K562 (cell line): ENCODE results near the gene MYH11. TPM values are rescaled to one million over a fixed set of nuclear protein-coding genes. Genes with fewer than 3 reads are reported as not detected.
A peak's percentile ranks its signal among the peaks of the same experiment; 100 is the strongest.

Source experiments
- ATAC-seq: fragments of 200-7000 bp; cut with Tn5 transposase; 3 replicates; pipeline ENCODE4 v1.9.1; 2020; ENCODE audit warnings: moderate library complexity
- BruUV-seq: library from RNA; stranded (reverse); fragments of 400-500 nt; replicated peaks from 2 replicates; lab custom pipeline; 2021; lab: Mats Ljungman, UMichigan
- CTCF ChIA-PET: fragments of 300-600 bp; formaldehyde crosslinking; extraction: SDS; loops from one replicate; lab custom pipeline; 2021; ENCODE audit warnings: low intra/inter-chr PET ratio; lab: Yijun Ruan, JAX
- POLR2A ChIA-PET: fragments of 300-600, 350-650 bp; sonication (Branson Sonifier 250); formaldehyde crosslinking; extraction: SDS; loops from one replicate; lab custom pipeline; 2021; ENCODE audit warnings: antibody characterized with exemption, inconsistent platforms; lab: Yijun Ruan, JAX
- DNase-seq, 4 experiments: peaks; one replicate each; pipeline versions ENCODE4 v3.0.0 to v3.0.0-alpha.2; 2011 to 2018; ENCODE audit warnings: low spot score in 3 of 4, mixed read lengths in 3 of 4; ENCODE audit errors: extremely low read depth in 1 of 4
- FAIRE-seq: peaks from 2 replicates; lab custom pipeline; 2011; peaks lifted over from hg19 to GRCh38; lab: Jason Lieb, UNC
- H2AFZ ChIP-seq: 2 replicates; pipeline ENCODE4 v1.6.0; 2011; ENCODE audit warnings: low read depth, low read length, control low read depth, inconsistent platforms
- H3K27ac ChIP-seq: fragments of 200-600 bp; 3 replicates; pipeline ENCODE4 v1.8.0; 2011; ENCODE audit warnings: low read depth, mild to moderate bottlenecking, control low read depth, inconsistent platforms, low read length, moderate library complexity, mixed read lengths; ENCODE audit errors: extremely low read depth
- H3K27me3 ChIP-seq, 2 experiments: fragments of 300-600 bp in 1 of 2; 2 replicates in 1 of 2; 3 replicates in 1 of 2; pipeline versions ENCODE4 v1.6.0 to v1.8.0; 2011; ENCODE audit warnings: inconsistent platforms in 2 of 2, low read length in 2 of 2, mild to moderate bottlenecking in 1 of 2, mixed read lengths in 1 of 2, moderate library complexity in 1 of 2; ENCODE audit not compliant: control insufficient read depth in 2 of 2, insufficient read depth in 2 of 2
- H3K36me3 ChIP-seq: fragments of 300-600 bp; 3 replicates; pipeline ENCODE4 v1.8.0; 2011; ENCODE audit warnings: mild to moderate bottlenecking, low read length, inconsistent platforms; ENCODE audit not compliant: control insufficient read depth, insufficient read depth
- H3K4me1 ChIP-seq, 2 experiments: fragments of 200-600 bp in 1 of 2; replicated peaks in 1 of 2; 2 replicates in 1 of 2; 3 replicates in 1 of 2; pipeline versions ENCODE4 v1.5.1 to v1.8.0; 2011; ENCODE audit warnings: inconsistent platforms in 2 of 2, low read length in 2 of 2, mild to moderate bottlenecking in 1 of 2, mixed read lengths in 1 of 2, moderate library complexity in 1 of 2; ENCODE audit not compliant: control insufficient read depth in 2 of 2, insufficient read depth in 2 of 2
- H3K4me2 ChIP-seq: 2 replicates; pipeline ENCODE4 v1.6.1; 2011; ENCODE audit warnings: low read length, control low read depth, inconsistent platforms, mixed read lengths; ENCODE audit not compliant: insufficient read depth
- H3K4me3 ChIP-seq: fragments of 200-600 bp; sonication (generic), shearing (Covaris generic); 2 replicates; pipeline ENCODE4 v1.5.1; 2016; ENCODE audit warnings: control low read depth, inconsistent platforms
- H3K79me2 ChIP-seq: fragments of 200-600 bp; 3 replicates; pipeline ENCODE4 v1.8.0; 2011; ENCODE audit warnings: low read length, inconsistent platforms; ENCODE audit not compliant: control insufficient read depth, insufficient read depth
- H3K9ac ChIP-seq, 2 experiments: 2 replicates each; pipeline versions ENCODE4 v1.6.0 to v1.6.1; 2011; ENCODE audit warnings: low read depth in 2 of 2, low read length in 2 of 2, control low read depth in 1 of 2, inconsistent platforms in 1 of 2, mild to moderate bottlenecking in 1 of 2, mixed read lengths in 1 of 2; ENCODE audit not compliant: insufficient read depth in 1 of 2
- H3K9me1 ChIP-seq: one replicate; pipeline ENCODE4 v1.6.0; 2011; ENCODE audit warnings: inconsistent platforms, mild to moderate bottlenecking, low read length, moderate library complexity; ENCODE audit not compliant: control insufficient read depth, insufficient read depth
- H3K9me3 ChIP-seq: replicated peaks from 2 replicates; pipeline ENCODE4 v1.5.1; 2011; ENCODE audit warnings: low read depth, low read length, inconsistent platforms; ENCODE audit not compliant: control insufficient read depth, insufficient read depth
- H4K20me1 ChIP-seq: replicated peaks from 2 replicates; pipeline ENCODE4 v1.6.1; 2011; ENCODE audit warnings: low read length, inconsistent platforms, mixed read lengths; ENCODE audit not compliant: control insufficient read depth, insufficient read depth
- ELF4 ChIP-seq: fragments of 450-650 bp; formaldehyde crosslinking; IDR thresholded peaks from 2 replicates; pipeline ENCODE4 v1.4.0; 2022; ENCODE audit warnings: missing genetic modification characterization
- HNRNPLL ChIP-seq: fragments of 200-400 bp; formaldehyde crosslinking; IDR thresholded peaks from 2 replicates; pipeline ENCODE4 v1.6.1; 2017; ENCODE audit warnings: low read length, low read depth, mild to moderate bottlenecking; ENCODE audit not compliant: poor library complexity, severe bottlenecking
- PPARD ChIP-seq: fragments of 250-450 bp; sonication (Bioruptor Pico); IDR thresholded peaks from 2 replicates; pipeline ENCODE4 v1.8.0; 2022; ENCODE audit warnings: inconsistent platforms, mild to moderate bottlenecking, moderate library complexity
- SLC30A9 ChIP-seq: fragments of 250-450 bp; sonication (Bioruptor Pico); IDR thresholded peaks from 2 replicates; pipeline ENCODE4 v1.8.0; 2022; ENCODE audit warnings: mild to moderate bottlenecking, moderate library complexity
- WGBS: fragments of 100-300 bp; shearing (Covaris generic); methylation state at CpG from one replicate; pipeline ENCODE4 v1.1.6; 2016; ENCODE audit warnings: low coverage, mixed read lengths; ENCODE audit not compliant: insufficient coverage; ENCODE audit errors: missing lambda C conversion rate; 5-methylcytosine and 5-hydroxymethylcytosine counted together
- in situ Hi-C: fragments of 300-500 bp; cut with MboI; formaldehyde crosslinking; loops from 4 replicates; pipeline ENCODE4 v1.15.0; 2018; ENCODE audit warnings: inconsistent platforms, mixed read lengths
- intact Hi-C: fragments of 100-400 bp; cut with micrococcal nuclease; formaldehyde crosslinking; loops from 2 replicates; pipeline ENCODE4 v1.14.2; 2022
- polyA plus RNA-seq, 8 experiments: library from polyadenylated mRNA; depleted of rRNA in 4 of 8; stranded (reverse) in 5 of 8; unstranded in 3 of 8; fragments of >200 nt; fragmentation: Nextera tagmentation in 2 of 8; fragmentation: Illumina TruSeq in 1 of 8; extraction: Ambion mirVana in 2 of 8; extraction: Trizol in 1 of 8; gene quantifications; 2 replicates each; pipeline versions ENCODE4 v1.2.1 to v1.2.3, GENCODE V29; 2011 to 2014; ENCODE audit warnings: inconsistent platforms in 1 of 8, missing spikeins in 1 of 8
- total RNA-seq, 7 experiments: library from RNA; depleted of rRNA in 6 of 7; stranded (reverse); fragments of >200 nt in 6 of 7; fragmentation: Illumina TruSeq in 2 of 7; extraction: Trizol in 2 of 7; gene quantifications; 2 replicates each; pipeline versions ENCODE4 v1.2.1 to v1.2.3, GENCODE V29; 2011 to 2021; ENCODE audit warnings: low replicate concordance in 1 of 7

The MYH11 gene
- total and polyA plus RNA-seq, 9 of the 15 experiments (the other 6 are each of a cell fraction or from before 2014, with no cell fraction given) = 0.05 to 0.47 (median 0.08) TPM; not detected in 5

DNA sequence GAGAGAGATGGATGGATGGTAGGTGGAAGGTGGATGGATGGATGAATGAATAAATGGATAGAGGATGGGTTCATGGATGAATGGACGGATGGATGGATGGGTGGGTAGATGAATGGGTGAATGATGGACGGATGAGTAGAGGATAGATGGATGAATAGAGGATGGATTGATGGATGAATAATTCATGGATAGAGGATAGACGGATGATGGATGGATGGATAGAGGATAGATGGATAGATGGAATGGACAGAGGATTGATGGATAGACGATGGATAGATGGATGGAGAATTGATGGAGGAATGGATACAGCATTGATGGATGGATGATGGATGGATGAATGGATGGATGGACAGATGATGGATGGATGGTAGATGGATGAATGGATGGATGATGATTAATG lies 91.7 kb downstream of the MYH11 start:
- Histone ChIP-seq H3K27me3 (peaks cover 12 to 13% of the 10 kb centered on the region in 2 experiments; a peak in 4 of 5 replicates), H3K79me2 (no peaks in the 10 kb centered on the region), H4K20me1 (no peaks in the 10 kb centered on the region), H2AFZ (no peak overlapping the region), H3K4me3 (no peak overlapping the region), H3K4me1 (no peaks in the 10 kb centered on the region), H3K27ac (no peak overlapping the region), H3K9me3 (no peaks in the 10 kb centered on the region), H3K4me2 (no peak overlapping the region), H3K36me3 (no peaks in the 10 kb centered on the region), H3K9ac (no peak overlapping the region), H3K9me1 (no peaks in the 10 kb centered on the region)
- no peak for DNase-seq
- in situ Hi-C loops = no loop called here
- TF ChIP-seq SLC30A9 (CRISPR knock-in tag) (no peak), ELF4 (0 out of 2 replicates have a peak, but pooled peaks have one; percentile 35)
- intact Hi-C loops = loop anchor here (5.0 kb wide), 1 partner anchor 427 kb away; no protein-coding TSS in a partner anchor
- no peak for FAIRE-seq
- no peak for ATAC-seq
- no TSS peak for BruUV-seq
- POLR2A ChIA-PET = no interaction called here
- CTCF ChIA-PET = interaction anchor here (1.0 to 2.2 kb wide), 2 partner anchors 363 to 430 kb away, joined by 3 to 17 read pairs; no protein-coding TSS in a partner anchor
- 1% methylated on average over 4 of the region's 4 CpGs for WGBS

DNA sequence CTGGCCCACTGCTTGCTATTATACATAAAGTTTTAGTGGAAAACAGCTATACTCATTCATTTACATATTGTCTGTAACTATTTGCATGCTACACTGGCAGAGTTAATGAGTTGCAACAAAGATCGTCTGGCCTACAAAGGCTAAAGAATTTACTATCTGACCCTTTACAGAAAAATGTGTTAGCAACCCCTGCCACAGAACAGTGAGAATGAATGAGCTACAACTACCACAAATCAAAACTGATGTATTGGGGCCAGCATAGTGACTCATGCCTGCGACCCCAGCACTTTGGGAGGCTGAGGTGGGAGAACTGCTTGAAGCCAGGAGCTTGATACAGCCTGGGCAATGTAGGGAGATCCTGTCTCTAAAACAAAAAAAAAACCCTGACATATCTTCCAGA lies 92.7 kb downstream of the MYH11 start:
- H3K9me3 ChIP-seq = no peaks in the 10 kb centered on the region
- FAIRE-seq = no peak
- H3K36me3 ChIP-seq = no peaks in the 10 kb centered on the region
- no peak overlapping the region for H3K27ac ChIP-seq
- ChIA-PET POLR2A (no interaction called here), CTCF (no interaction called here)
- DNase-seq = no peak
- no peak overlapping the region for H3K4me3 ChIP-seq
- TF ChIP-seq HNRNPLL (no peak), PPARD (CRISPR knock-in tag) (no peak)
- H2AFZ ChIP-seq = no peak overlapping the region
- H3K9me1 ChIP-seq = no peaks in the 10 kb centered on the region
- H4K20me1 ChIP-seq = no peaks in the 10 kb centered on the region
- WGBS = 0% methylated on average over 2 of the region's 2 CpGs
- H3K27me3 ChIP-seq = peaks cover 14 to 23% of the 10 kb centered on the region in 2 experiments
- no peak overlapping the region for H3K9ac ChIP-seq
- intact Hi-C loops = no loop called here
- in situ Hi-C loops = no loop called here
- no peaks in the 10 kb centered on the region for H3K4me1 ChIP-seq
- no peak for ATAC-seq
- no peaks in the 10 kb centered on the region for H3K79me2 ChIP-seq
- no peak overlapping the region for H3K4me2 ChIP-seq
- BruUV-seq = no TSS peak
